ENCODE measurements around the gene TMEM178B. TPM values are rescaled to one million over a fixed set of nuclear protein-coding genes. Genes with fewer than 3 reads are reported as not detected.

Gene TMEM178B
- total and polyA plus RNA-seq, 2 experiments from 2014 or later = 0.24 to 0.30 TPM

DNA sequence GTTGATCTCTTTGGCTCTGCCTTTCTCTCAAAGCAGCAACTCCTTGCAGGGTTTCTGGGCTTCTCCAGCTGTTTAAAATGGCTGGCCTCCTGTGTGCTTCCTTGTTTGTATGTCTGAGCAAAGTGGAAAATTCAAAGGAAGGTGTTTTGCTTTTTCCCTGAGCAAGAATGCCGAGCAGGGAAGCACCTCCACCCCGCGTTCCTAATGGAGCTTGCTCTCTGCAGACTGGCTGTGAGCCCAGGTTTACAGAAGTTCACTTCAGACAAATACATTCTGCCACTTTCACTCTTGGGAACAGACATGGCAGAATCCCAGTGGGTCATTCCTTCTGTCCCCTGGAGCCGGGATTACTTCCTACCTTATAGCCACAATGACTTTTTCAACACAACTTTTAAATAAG lies 295.6 kb downstream of the TMEM178B start:
- Histone ChIP-seq H3K36me3 (replicated peaks; ENCODE audit: insufficient read depth, low read depth) (no peaks in the 10 kb centered on the region), H4K20me1 (ENCODE audit: insufficient read depth, poor library complexity, severe bottlenecking) (no peaks in the 10 kb centered on the region), H3K4me2 (no peak overlapping the region), H3K27me3 (no peaks in the 10 kb centered on the region), H3K4me1 (ENCODE audit: insufficient read depth) (no peaks in the 10 kb centered on the region), H2AFZ (no peak overlapping the region), H3K79me2 (no peaks in the 10 kb centered on the region), H3K9me3 (ENCODE audit: low read depth) (no peaks in the 10 kb centered on the region), H3K9me2 (replicated peaks; ENCODE audit: insufficient read depth) (no peaks in the 10 kb centered on the region), H3K4me3 (no peak overlapping the region), H3K27ac (no peak overlapping the region)
- DNase-seq (ENCODE audit: low spot score) = peak; percentile 13
- TF ChIP-seq CTCF (IDR thresholded peaks at IDR 0.05; ENCODE audit: poor library complexity) (no peak), EZH2phosphoT487 (IDR thresholded peaks at IDR 0.05; ENCODE audit: low read depth, severe bottlenecking, unreplicated experiment) (no peak), EZH2 (IDR thresholded peaks at IDR 0.05; ENCODE audit: borderline replicate concordance) (no peak)
- 53% methylated on average over 4 of the region's 4 CpGs for WGBS (ENCODE audit: low lambda C conversion rate, missing lambda C conversion rate)

DNA sequence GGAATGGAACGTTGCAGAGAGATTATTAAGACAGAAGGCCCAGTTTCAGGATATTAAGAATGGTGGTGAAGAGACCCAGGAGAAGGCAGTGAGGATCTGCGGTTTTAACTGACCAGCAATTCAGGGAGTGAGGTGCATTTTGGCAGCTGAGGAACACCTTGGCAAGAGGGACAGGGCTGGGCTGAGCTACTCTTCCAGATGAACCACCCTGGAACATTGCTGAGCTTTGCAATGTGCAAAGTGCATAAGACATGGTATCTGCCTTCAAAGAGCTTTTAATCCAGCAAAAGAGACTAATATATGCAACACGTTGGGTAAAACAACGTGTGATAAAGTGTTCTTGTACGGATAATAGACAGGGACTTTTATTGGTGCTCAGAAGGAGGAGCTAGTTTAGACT lies 296.3 kb downstream of the TMEM178B start:
- H3K9me2 ChIP-seq (replicated peaks; ENCODE audit: insufficient read depth) = no peaks in the 10 kb centered on the region
- DNase-seq (ENCODE audit: low spot score) = no peak
- H3K4me3 ChIP-seq = no peak overlapping the region
- TF ChIP-seq CTCF (IDR thresholded peaks at IDR 0.05; ENCODE audit: poor library complexity) = no peak
- no peak for TF ChIP-seq EZH2phosphoT487 (IDR thresholded peaks at IDR 0.05; ENCODE audit: low read depth, severe bottlenecking, unreplicated experiment)
- TF ChIP-seq EZH2 (IDR thresholded peaks at IDR 0.05; ENCODE audit: borderline replicate concordance) = no peak
- H3K36me3 ChIP-seq (replicated peaks; ENCODE audit: insufficient read depth, low read depth) = no peaks in the 10 kb centered on the region
- H2AFZ ChIP-seq = no peak overlapping the region
- no peak overlapping the region for H3K27ac ChIP-seq
- no peak overlapping the region for H3K4me2 ChIP-seq
- no peaks in the 10 kb centered on the region for H3K9me3 ChIP-seq (ENCODE audit: low read depth)
- H3K4me1 ChIP-seq (ENCODE audit: insufficient read depth) = no peaks in the 10 kb centered on the region
- H3K27me3 ChIP-seq = no peaks in the 10 kb centered on the region
- H3K79me2 ChIP-seq = no peaks in the 10 kb centered on the region
- H4K20me1 ChIP-seq (ENCODE audit: insufficient read depth, poor library complexity, severe bottlenecking) = no peaks in the 10 kb centered on the region
- WGBS (ENCODE audit: low lambda C conversion rate, missing lambda C conversion rate) = 64% methylated on average over 5 of the region's 5 CpGs

GRCh38 chr7:141370650-141371049 lies 296.8 kb downstream of the TMEM178B start:
- no peaks in the 10 kb centered on the region for H3K79me2 ChIP-seq
- no peaks in the 10 kb centered on the region for H3K36me3 ChIP-seq (replicated peaks; ENCODE audit: insufficient read depth, low read depth)
- no peaks in the 10 kb centered on the region for H4K20me1 ChIP-seq (ENCODE audit: insufficient read depth, poor library complexity, severe bottlenecking)
- TF ChIP-seq EZH2 (IDR thresholded peaks at IDR 0.05; ENCODE audit: borderline replicate concordance) (no peak), CTCF (IDR thresholded peaks at IDR 0.05; ENCODE audit: poor library complexity) (no peak), EZH2phosphoT487 (IDR thresholded peaks at IDR 0.05; ENCODE audit: low read depth, severe bottlenecking, unreplicated experiment) (no peak)
- no peaks in the 10 kb centered on the region for H3K4me1 ChIP-seq (ENCODE audit: insufficient read depth)
- no peak overlapping the region for H3K27ac ChIP-seq
- H3K9me2 ChIP-seq (replicated peaks; ENCODE audit: insufficient read depth) = no peaks in the 10 kb centered on the region
- no peak overlapping the region for H3K4me2 ChIP-seq
- H3K27me3 ChIP-seq = no peaks in the 10 kb centered on the region
- H2AFZ ChIP-seq = no peak overlapping the region
- WGBS (ENCODE audit: low lambda C conversion rate, missing lambda C conversion rate) = 84% methylated on average over 5 of the region's 5 CpGs
- H3K9me3 ChIP-seq (ENCODE audit: low read depth) = no peaks in the 10 kb centered on the region
- no peak for DNase-seq (ENCODE audit: low spot score)
- H3K4me3 ChIP-seq = no peak overlapping the region

DNA sequence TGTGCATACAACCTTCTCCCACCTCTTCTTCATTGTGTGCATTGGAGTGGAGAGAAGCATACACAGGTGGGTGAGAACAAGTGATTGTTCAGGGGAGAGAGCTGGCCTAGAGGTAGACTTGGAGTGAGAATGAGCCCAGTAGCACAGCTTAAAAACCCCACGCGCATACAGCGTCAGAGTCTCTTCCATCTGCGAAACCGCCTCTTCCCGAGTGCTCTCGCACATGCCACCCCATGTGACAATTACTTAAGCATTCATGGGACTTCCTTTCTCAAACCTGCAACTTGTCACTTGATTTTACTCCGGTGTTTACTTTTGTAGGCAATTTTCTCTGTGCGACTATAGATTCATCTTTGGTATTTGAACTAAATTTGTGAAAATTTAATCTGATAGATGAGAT lies 300.6 kb downstream of the TMEM178B start:
- no peaks in the 10 kb centered on the region for H3K4me1 ChIP-seq (ENCODE audit: insufficient read depth)
- H3K9me2 ChIP-seq (replicated peaks; ENCODE audit: insufficient read depth) = no peaks in the 10 kb centered on the region
- no peaks in the 10 kb centered on the region for H4K20me1 ChIP-seq (ENCODE audit: insufficient read depth, poor library complexity, severe bottlenecking)
- WGBS (ENCODE audit: low lambda C conversion rate, missing lambda C conversion rate) = 98% methylated on average over 9 of the region's 9 CpGs
- TF ChIP-seq CTCF (IDR thresholded peaks at IDR 0.05; ENCODE audit: poor library complexity) (no peak), EZH2 (IDR thresholded peaks at IDR 0.05; ENCODE audit: borderline replicate concordance) (no peak), EZH2phosphoT487 (IDR thresholded peaks at IDR 0.05; ENCODE audit: low read depth, severe bottlenecking, unreplicated experiment) (no peak)
- DNase-seq (ENCODE audit: low spot score) = no peak
- H3K36me3 ChIP-seq (replicated peaks; ENCODE audit: insufficient read depth, low read depth) = no peaks in the 10 kb centered on the region
- H3K27me3 ChIP-seq = no peaks in the 10 kb centered on the region
- H3K4me2 ChIP-seq = no peak overlapping the region
- no peak overlapping the region for H3K27ac ChIP-seq
- H3K79me2 ChIP-seq = no peaks in the 10 kb centered on the region
- H2AFZ ChIP-seq = no peak overlapping the region
- no peaks in the 10 kb centered on the region for H3K9me3 ChIP-seq (ENCODE audit: low read depth)
- no peak overlapping the region for H3K4me3 ChIP-seq
